Measurements from ENCODE around the gene ERBB3.

Gene ERBB3

GRCh38 chr12:56141946-56142784 is 62.2 kb downstream of the ERBB3 start:
- no peak for DNase-seq

GRCh38 chr12:56143217-56143616 is 63.3 kb downstream of the ERBB3 start:
- DNase-seq, result no peak

GRCh38 chr12:56143870-56144269 is 63.9 kb downstream of the ERBB3 start:
- no peak for DNase-seq

GRCh38 chr12:56145217-56145616 is 65.3 kb downstream of the ERBB3 start:
- DNase-seq, result no peak

- DNase-seq, result no peak
Observed at GRCh38 chr12:56146492-56147460, 66.8 kb downstream of the ERBB3 start.

- no peak for DNase-seq
Observed at GRCh38 chr12:56150563-56150962, 70.6 kb downstream of the ERBB3 start.

- DNase-seq, result peak; percentile 79
Observed at GRCh38 chr12:56151672-56152131, 71.7 kb downstream of the ERBB3 start.

- DNase-seq, result peak; percentile 96
Observed at GRCh38 chr12:56152132-56152755, 72.3 kb downstream of the ERBB3 start, which contains the start of gene MYL6B. TSS of gene MYL6B (plus strand) at chr12:56152587. CDS start at chr12:56153919, 1,332 bp downstream.

All from activated CD4-positive, alpha-beta T cell treated with anti-CD3 and anti-CD28 coated beads, Interleukin-2, Interleukin-6, amounts not matched to agents 100 ng/mL and 50 ng/mL, durations not matched to agents 16 hours and 8 hours (primary cell).